Gastroesophageal sphincter (tissue), 3 donors: Measurements from ENCODE around the gene SGSH.

Experiments
- CTCF ChIP-seq, 4 experiments: fragments of 200-600 bp in 2 of 4; fragments of 450-650 bp in 2 of 4; sonication (generic) in 1 of 4; IDR thresholded peaks; one replicate each; pipeline ENCODE4 v1.5.1; 2017 to 2019; ENCODE audit warnings: antibody characterized with exemption in 4 of 4, mild to moderate bottlenecking in 2 of 4, moderate library complexity in 2 of 4
- POLR2A ChIP-seq, 2 donors: fragments of 450-650 bp; IDR thresholded peaks; one replicate each; pipeline ENCODE4 v1.6.1; 2017; ENCODE audit warnings: antibody characterized with exemption in 2 of 2, mild to moderate bottlenecking in 2 of 2, moderate library complexity in 1 of 2

- TF ChIP-seq CTCF (IDR thresholded peaks at IDR 0.05) (no peak), POLR2A (IDR thresholded peaks at IDR 0.05) (no peak)
Measured at GRCh38 chr17:80262775-80263244, 42.7 kb upstream of the SGSH start.
